CD4-positive, alpha-beta T cell treated with Interferon gamma for 1 hour (primary cell): ENCODE measurements around the gene CD1D.
"Not testable (repeated sequence)": the region's sequence is repeated elsewhere in the genome, so short reads cannot be mapped to it uniquely, and the experiment has no call there.

Source experiments
- DNase-seq: peaks from one replicate; pipeline ENCODE4 v3.0.0-alpha.2; 2020

CD1D gene

GRCh38 chr1:158180741-158181576, at the start of gene CD1D:
TSS of gene CD1D (plus strand) at chr1:158180895. CDS start at chr1:158181102, 207 bp downstream.
- DNase-seq = no peak

GRCh38 chr1:158131217-158131616, 49.5 kb upstream of the CD1D start:
- DNase-seq = no peak

GRCh38 chr1:158140764-158141192, 39.9 kb upstream of the CD1D start:
- no peak for DNase-seq

- no peak for DNase-seq
Measured at GRCh38 chr1:158145173-158145719, 35.4 kb upstream of the CD1D start.

GRCh38 chr1:158146165-158146564, 34.5 kb upstream of the CD1D start:
- no peak for DNase-seq

GRCh38 chr1:158146739-158147138, 34.0 kb upstream of the CD1D start:
- no peak for DNase-seq

GRCh38 chr1:158147401-158147800, 33.3 kb upstream of the CD1D start:
- no peak for DNase-seq

GRCh38 chr1:158147869-158148268, 32.8 kb upstream of the CD1D start:
- no peak for DNase-seq

DNA sequence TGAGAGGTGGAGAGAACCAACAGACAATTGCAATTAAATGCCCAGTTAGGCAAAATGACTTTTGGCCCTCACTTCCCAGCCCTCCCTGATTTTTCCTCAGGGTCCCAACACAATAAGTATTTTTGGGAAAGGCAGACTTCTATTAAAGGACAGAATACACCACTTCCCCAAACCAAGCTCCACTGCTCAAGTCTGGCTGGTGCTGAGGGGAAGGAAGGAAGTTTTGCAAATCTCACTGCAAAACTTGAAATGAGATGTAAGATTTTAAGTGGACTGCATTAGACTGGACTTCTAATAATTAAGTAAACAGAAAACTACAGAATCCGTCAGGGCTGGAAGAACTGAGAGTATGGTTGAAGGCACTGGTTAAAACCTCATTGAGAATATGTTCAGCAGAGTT, 32.2 kb upstream of the CD1D start:
- peak; percentile 7 for DNase-seq

DNA sequence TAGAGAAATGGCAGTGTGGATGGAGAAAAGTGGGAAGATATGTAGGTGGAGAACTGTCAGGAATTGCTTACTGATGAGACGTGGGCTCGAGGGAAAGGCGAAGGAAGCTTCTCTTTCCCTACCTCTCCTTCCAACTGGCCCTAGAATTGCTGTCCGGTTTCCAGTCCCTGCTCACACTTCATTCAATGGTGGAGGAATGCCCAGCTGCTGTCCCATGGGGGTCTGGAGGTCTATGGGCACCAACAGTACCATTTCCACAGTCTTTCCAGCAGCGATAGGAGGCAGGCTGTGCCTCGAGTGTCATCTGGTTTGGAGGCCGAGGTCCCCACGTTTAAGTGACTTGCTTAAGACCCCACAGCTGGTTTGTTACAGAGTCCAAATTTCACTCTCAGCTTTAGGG, 31.5 kb upstream of the CD1D start:
- no peak for DNase-seq

- peak; percentile 85 for DNase-seq
Measured at GRCh38 chr1:158149577-158150269, 31.0 kb upstream of the CD1D start.

- peak; percentile 12 for DNase-seq
Measured at GRCh38 chr1:158150523-158150922, 30.2 kb upstream of the CD1D start.

DNA sequence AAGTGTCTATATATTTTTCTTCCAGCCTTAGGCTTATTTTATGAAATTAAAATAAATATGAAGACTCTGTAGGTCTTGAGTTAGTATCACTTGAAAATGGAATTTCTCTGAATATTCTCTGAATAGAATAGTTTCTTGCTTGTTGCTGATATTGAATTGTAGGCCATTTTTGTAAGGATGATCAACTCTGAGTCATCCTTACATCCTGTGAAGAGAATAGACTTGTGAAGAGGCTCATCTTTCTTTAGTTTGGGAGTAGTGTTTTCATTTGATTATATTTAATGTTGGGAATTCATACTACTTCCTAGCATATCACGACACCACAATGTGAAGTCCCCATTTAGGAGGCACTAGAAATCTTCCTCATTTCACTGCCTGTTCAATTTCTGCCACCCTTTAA, 27.5 kb upstream of the CD1D start:
- no peak for DNase-seq

DNA sequence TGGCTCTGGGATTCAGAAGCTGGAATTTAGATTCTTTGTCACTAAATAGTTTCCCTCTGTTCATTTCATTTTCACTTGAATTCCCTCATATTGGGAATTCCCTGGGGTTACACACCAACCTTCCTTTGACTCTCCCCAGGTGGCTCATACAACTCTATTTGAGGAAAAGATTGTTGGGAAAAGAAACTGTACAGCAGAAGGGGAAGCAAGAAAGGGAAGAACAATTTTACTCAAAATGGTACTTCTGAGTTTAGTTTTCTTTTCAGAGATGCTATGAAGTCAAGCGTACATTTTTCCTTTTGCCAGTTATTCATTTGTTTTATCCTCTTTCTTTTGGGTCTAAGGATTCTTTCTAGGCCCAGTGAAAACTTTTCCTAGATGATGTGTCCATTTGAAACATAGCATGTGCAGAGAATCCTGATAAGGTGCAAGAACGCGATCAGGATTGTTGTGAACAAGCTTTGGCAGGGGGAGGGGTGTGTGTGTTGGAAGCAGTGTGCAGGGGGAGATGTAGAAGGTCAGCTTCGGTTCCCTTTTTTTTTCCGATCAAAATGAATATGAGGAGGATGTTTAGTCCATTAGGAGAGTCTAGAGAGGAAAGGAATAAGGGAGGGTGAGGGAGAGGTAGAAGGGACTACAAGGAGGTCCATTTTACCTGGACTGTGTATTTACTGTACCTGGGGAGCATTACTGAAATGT, 26.8 kb upstream of the CD1D start:
- no peak for DNase-seq

GRCh38 chr1:158154501-158154900, 26.2 kb upstream of the CD1D start:
- no peak for DNase-seq

GRCh38 chr1:158155673-158156072, 25.0 kb upstream of the CD1D start:
- no peak for DNase-seq

DNA sequence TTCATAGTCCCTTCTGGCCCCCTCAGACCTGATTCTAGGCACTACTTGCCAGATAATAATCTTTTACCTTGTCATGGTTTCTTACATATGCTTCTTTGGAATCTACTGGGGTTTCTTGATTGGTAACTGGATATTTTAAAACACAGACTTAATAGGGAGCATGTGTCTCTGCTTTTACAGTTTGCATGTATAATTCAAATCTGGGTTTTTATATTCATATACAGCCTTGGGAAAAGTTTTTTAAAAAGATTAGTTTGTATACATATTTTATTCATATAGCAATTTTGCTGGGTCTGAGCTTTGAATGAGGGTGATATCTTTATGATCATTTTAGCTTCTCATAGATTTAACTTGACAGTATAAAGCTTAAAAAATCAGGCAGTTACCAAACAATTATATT, 21.1 kb upstream of the CD1D start:
- DNase-seq = no peak

GRCh38 chr1:158161446-158161845, 19.2 kb upstream of the CD1D start:
- no peak for DNase-seq

GRCh38 chr1:158163000-158163947, 17.4 kb upstream of the CD1D start:
- DNase-seq = no peak

GRCh38 chr1:158169105-158169504, 11.6 kb upstream of the CD1D start:
- DNase-seq = no peak

DNA sequence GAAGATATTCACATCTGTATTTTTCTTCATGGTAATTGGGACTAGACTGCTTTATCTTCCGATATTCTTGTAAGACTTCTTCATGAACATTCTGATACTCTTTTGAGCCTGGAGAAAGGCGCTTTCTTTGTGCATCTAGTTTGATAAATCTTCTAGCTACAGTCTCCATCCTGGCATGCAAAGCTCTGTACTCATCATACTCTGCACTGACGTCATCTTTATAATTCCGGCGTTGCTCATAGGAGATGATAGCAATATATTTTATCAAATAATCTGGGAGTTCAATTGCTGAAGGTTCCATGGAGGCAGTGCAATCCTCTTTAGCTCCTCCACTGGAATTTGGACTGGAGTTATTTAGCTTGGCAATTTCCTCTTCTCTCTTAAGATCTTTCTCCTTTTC, 4.8 kb upstream of the CD1D start:
- DNase-seq = not testable (repeated sequence)

- DNase-seq = no peak
Measured at GRCh38 chr1:158176399-158176798, 4.3 kb upstream of the CD1D start.
